HFFc6 (cell line): Measurements from ENCODE around the gene CEACAM20. TPM values are rescaled to one million over a fixed set of nuclear protein-coding genes. Genes with fewer than 3 reads are reported as not detected.

Experiments used
- DNase-seq: peaks from one replicate; pipeline ENCODE4 v3.0.0-alpha.2; 2018
- H3K27ac Mint-ChIP-seq: 2 replicates; pipeline ENCODE4 v1.8.0; 2020; ENCODE audit warnings: mild to moderate bottlenecking, mixed read lengths
- H3K27me3 Mint-ChIP-seq: 2 replicates; pipeline ENCODE4 v1.8.0; 2021; ENCODE audit warnings: mild to moderate bottlenecking, moderate library complexity, mixed read lengths; ENCODE audit not compliant: insufficient read depth
- H3K36me3 Mint-ChIP-seq: 2 replicates; pipeline ENCODE4 v1.8.0; 2021; ENCODE audit warnings: low read depth, mixed read lengths
- H3K4me1 Mint-ChIP-seq: 2 replicates; pipeline ENCODE4 v1.8.0; 2020; ENCODE audit warnings: low read depth, mixed read lengths
- H3K4me3 Mint-ChIP-seq: 2 replicates; pipeline ENCODE4 v1.8.0; 2020; ENCODE audit warnings: mild to moderate bottlenecking, moderate library complexity, mixed read lengths
- H3K9me3 Mint-ChIP-seq: 2 replicates; pipeline ENCODE4 v1.8.0; 2020; ENCODE audit warnings: mild to moderate bottlenecking, mixed read lengths
- CTCF ChIP-seq: fragments of 200-600 bp; sonication (generic); IDR thresholded peaks from 2 replicates; pipeline ENCODE4 v1.5.0; 2021; ENCODE audit warnings: antibody characterized with exemption, mild to moderate bottlenecking
- total RNA-seq, 6 experiments: library from RNA; stranded (reverse); fragmentation: NEBNext Ultra II Directional; extraction: Animal tissue kit (Norgen Biotek cat#: 25700); gene quantifications; 2 replicates in 1 of 6; 3 replicates in 5 of 6; pipeline ENCODE4 v1.2.3, GENCODE V29; 2021

The CEACAM20 gene
- total RNA-seq, 6 experiments from 2014 or later, result not detected

- Mint-ChIP-seq H3K36me3 (no peaks in the 10 kb centered on the region), H3K4me3 (no peak overlapping the region), H3K4me1 (no peaks in the 10 kb centered on the region), H3K9me3 (no peaks in the 10 kb centered on the region), H3K27ac (no peak overlapping the region), H3K27me3 (peaks cover under 1% of the 10 kb centered on the region)
- TF ChIP-seq CTCF, result no peak
- no peak for DNase-seq
Measured at GRCh38 chr19:44517146-44517545, 12.3 kb downstream of the CEACAM20 start.

- no peaks in the 10 kb centered on the region for H3K4me1 Mint-ChIP-seq
- no peaks in the 10 kb centered on the region for H3K36me3 Mint-ChIP-seq
- DNase-seq, result no peak
- no peak for TF ChIP-seq CTCF
- no peak overlapping the region for H3K4me3 Mint-ChIP-seq
- H3K9me3 Mint-ChIP-seq, result no peaks in the 10 kb centered on the region
- H3K27me3 Mint-ChIP-seq, result no peaks in the 10 kb centered on the region; the same call in none of the 2 replicates
- no peak overlapping the region for H3K27ac Mint-ChIP-seq
Measured at GRCh38 chr19:44515907-44516306, 13.6 kb downstream of the CEACAM20 start.

GRCh38 chr19:44515031-44515430, 14.4 kb downstream of the CEACAM20 start:
- Mint-ChIP-seq H3K27me3 (peaks cover 2% of the 10 kb centered on the region), H3K27ac (no peak overlapping the region), H3K4me3 (no peak overlapping the region), H3K9me3 (no peaks in the 10 kb centered on the region), H3K36me3 (no peaks in the 10 kb centered on the region), H3K4me1 (no peaks in the 10 kb centered on the region)
- DNase-seq, result no peak
- TF ChIP-seq CTCF, result no peak

GRCh38 chr19:44512326-44513298, 16.9 kb downstream of the CEACAM20 start:
- Mint-ChIP-seq H3K9me3 (no peaks in the 10 kb centered on the region), H3K27me3 (peaks cover 2% of the 10 kb centered on the region), H3K4me1 (no peaks in the 10 kb centered on the region), H3K4me3 (no peak overlapping the region), H3K36me3 (no peaks in the 10 kb centered on the region), H3K27ac (no peak overlapping the region)
- DNase-seq, result peak; percentile 54
- peak; percentile 82 for TF ChIP-seq CTCF

GRCh38 chr19:44509478-44509877, 20.0 kb downstream of the CEACAM20 start:
- no peak for DNase-seq
- no peak for TF ChIP-seq CTCF
- Mint-ChIP-seq H3K36me3 (no peaks in the 10 kb centered on the region), H3K9me3 (no peaks in the 10 kb centered on the region), H3K27ac (no peak overlapping the region), H3K4me3 (no peak overlapping the region), H3K4me1 (no peaks in the 10 kb centered on the region), H3K27me3 (peaks cover 7% of the 10 kb centered on the region)
